PC-3 (cell line): ENCODE results near the gene ZNF780B. TPM values are rescaled to one million over a fixed set of nuclear protein-coding genes. Genes with fewer than 3 reads are reported as not detected.

ENCODE experiments used
- ATAC-seq: fragments of 200-7000 bp; cut with Tn5 transposase; 2 replicates; pipeline ENCODE4 v1.9.1; 2020; ENCODE audit warnings: mild to moderate bottlenecking, moderate library complexity
- BruUV-seq: library from RNA; stranded (reverse); fragments of 400-500 nt; replicated peaks from 2 replicates; lab custom pipeline; 2021; lab: Mats Ljungman, UMichigan
- CTCF ChIA-PET: fragments of 300-600 bp; sonication (Branson Sonifier 250); formaldehyde crosslinking; loops from one replicate; lab custom pipeline; 2022; ENCODE audit warnings: antibody characterized with exemption; lab: Charles Lee
- POLR2A ChIA-PET: fragments of 300-600 bp; sonication (Branson Sonifier 250); formaldehyde crosslinking; loops from one replicate; lab custom pipeline; 2022; ENCODE audit warnings: antibody characterized with exemption; ENCODE audit not compliant: unreplicated experiment; lab: Charles Lee
- DNase-seq: peaks from one replicate; pipeline ENCODE4 v3.0.0-alpha.2; 2015
- H2AFZ ChIP-seq: fragments of 300-600 bp; sonication (generic); 2 replicates; pipeline ENCODE4 v1.6.0; 2016; ENCODE audit warnings: antibody characterized with exemption, low read length
- H3F3A ChIP-seq: fragments of 300-600 bp; sonication (generic); one replicate; pipeline ENCODE4 v1.6.0; 2017; ENCODE audit warnings: antibody characterized with exemption, low read length, control low read depth, mild to moderate bottlenecking; ENCODE audit not compliant: unreplicated experiment
- H3K27ac ChIP-seq: fragments of 300-600 bp; sonication (generic); 2 replicates; pipeline ENCODE4 v1.5.1; 2016; ENCODE audit warnings: mild to moderate bottlenecking, low read length
- H3K27me3 ChIP-seq: fragments of 300-600 bp; sonication (generic); 2 replicates; pipeline ENCODE4 v1.6.1; 2016; ENCODE audit warnings: low read length, mixed read lengths
- H3K36me3 ChIP-seq: fragments of 300-600 bp; sonication (generic); 2 replicates; pipeline ENCODE4 v1.6.1; 2016; ENCODE audit warnings: low read depth, mixed run types, low read length, mixed read lengths
- H3K4me1 ChIP-seq: fragments of 300-600 bp; sonication (generic); 2 replicates; pipeline ENCODE4 v1.5.1; 2016; ENCODE audit warnings: low read length; ENCODE audit not compliant: insufficient read depth
- H3K4me2 ChIP-seq: fragments of 300-600 bp; sonication (generic); 2 replicates; pipeline ENCODE4 v1.6.0; 2016; ENCODE audit warnings: low read length
- H3K4me3 ChIP-seq: fragments of 300-600 bp; sonication (generic); 2 replicates; pipeline ENCODE4 v1.5.1; 2016; ENCODE audit warnings: mild to moderate bottlenecking, low read length, mixed read lengths
- H3K79me2 ChIP-seq: fragments of 300-600 bp; sonication (generic); 2 replicates; pipeline ENCODE4 v1.6.1; 2017; ENCODE audit warnings: low read length, mixed read lengths
- H3K9ac ChIP-seq: fragments of 300-600 bp; sonication (generic); 2 replicates; pipeline ENCODE4 v1.6.0; 2016; ENCODE audit warnings: mild to moderate bottlenecking, low read length
- H3K9me2 ChIP-seq: fragments of 300-600 bp; sonication (generic); replicated peaks from 2 replicates; pipeline ENCODE4 v1.6.1; 2016; ENCODE audit warnings: mixed run types, low read length, mixed read lengths
- H3K9me3 ChIP-seq: fragments of 300-600 bp; sonication (generic); 2 replicates; pipeline ENCODE4 v1.6.1; 2016; ENCODE audit warnings: low read length, mixed read lengths
- H4K20me1 ChIP-seq: fragments of 300-600 bp; sonication (generic); 2 replicates; pipeline ENCODE4 v1.6.1; 2016; ENCODE audit warnings: low read length, mixed read lengths
- EZH2 ChIP-seq: fragments of 300-600 bp; sonication (generic); IDR thresholded peaks from one replicate; pipeline ENCODE4 v1.6.1; 2017; ENCODE audit warnings: antibody characterized with exemption, mild to moderate bottlenecking, low read length; ENCODE audit not compliant: unreplicated experiment
- EZH2phosphoT487 ChIP-seq: fragments of 300-600 bp; sonication (generic); IDR thresholded peaks from 2 replicates; pipeline ENCODE4 v1.6.1; 2018; ENCODE audit warnings: mild to moderate bottlenecking, antibody characterized with exemption, low read length, borderline replicate concordance
- intact Hi-C: fragments of 100-400 bp; cut with micrococcal nuclease; formaldehyde crosslinking; loops from 2 replicates; pipeline ENCODE4 v1.9.0; 2023
- total RNA-seq: library from RNA; depleted of rRNA; stranded (reverse); fragments of >200 nt; gene quantifications from 2 replicates; pipeline ENCODE4 v1.2.3, GENCODE V29; 2014
- TF ChIP-seq, protein P1 (sequence below): fragments of 300-600 bp; sonication (generic); conservative IDR thresholded peaks from 2 replicates; pipeline ENCODE4 v1.5.1; 2017; ENCODE audit warnings: antibody characterized with exemption, low read depth, mild to moderate bottlenecking, low read length

The ZNF780B gene
- total RNA-seq, 1 experiment from 2014 or later = 7.1 TPM

DNA sequence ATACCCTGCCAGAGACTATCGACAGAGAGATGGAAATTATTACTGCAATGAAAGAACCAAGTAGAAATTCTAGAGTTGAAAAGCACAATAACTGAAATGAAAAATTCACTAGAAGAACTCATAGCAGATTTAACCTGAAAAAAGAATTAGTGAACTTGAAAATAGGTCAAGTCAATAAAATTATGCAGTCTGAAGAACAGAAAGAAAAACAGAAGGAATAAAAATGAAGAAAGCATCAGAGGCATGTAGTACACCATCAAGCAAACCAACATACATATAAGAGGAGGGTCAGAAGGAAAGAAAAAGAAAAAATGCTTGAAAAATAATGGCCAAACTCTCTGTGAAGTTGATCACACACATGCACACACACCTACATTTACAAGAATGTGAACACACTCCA, 3.6 kb upstream of the ZNF780B start:
- Histone ChIP-seq H3K9ac (no peak overlapping the region), H3K4me2 (no peak overlapping the region), H3K79me2 (peaks cover 18% of the 10 kb centered on the region), H3K36me3 (no peaks in the 10 kb centered on the region; the same call in 1 of the 2 replicates), H2AFZ (no peak overlapping the region), H3K27me3 (no peaks in the 10 kb centered on the region), H3K27ac (no peak overlapping the region), H3K9me3 (peaks cover 4% of the 10 kb centered on the region; the same call in 1 of the 2 replicates), H3K4me1 (peaks cover 3% of the 10 kb centered on the region; the same call in 1 of the 2 replicates), H4K20me1 (no peaks in the 10 kb centered on the region), H3K4me3 (no peak overlapping the region), H3K9me2 (no peaks in the 10 kb centered on the region), H3F3A (no peaks in the 10 kb centered on the region)
- intact Hi-C loops = no loop called here
- no peak for DNase-seq
- ChIA-PET POLR2A (no interaction called here), CTCF (no interaction called here)
- no peak for ATAC-seq
- BruUV-seq = no TSS peak
- TF ChIP-seq EZH2phosphoT487 (no peak), EZH2 (no peak)
- TF ChIP-seq, protein P1, sequence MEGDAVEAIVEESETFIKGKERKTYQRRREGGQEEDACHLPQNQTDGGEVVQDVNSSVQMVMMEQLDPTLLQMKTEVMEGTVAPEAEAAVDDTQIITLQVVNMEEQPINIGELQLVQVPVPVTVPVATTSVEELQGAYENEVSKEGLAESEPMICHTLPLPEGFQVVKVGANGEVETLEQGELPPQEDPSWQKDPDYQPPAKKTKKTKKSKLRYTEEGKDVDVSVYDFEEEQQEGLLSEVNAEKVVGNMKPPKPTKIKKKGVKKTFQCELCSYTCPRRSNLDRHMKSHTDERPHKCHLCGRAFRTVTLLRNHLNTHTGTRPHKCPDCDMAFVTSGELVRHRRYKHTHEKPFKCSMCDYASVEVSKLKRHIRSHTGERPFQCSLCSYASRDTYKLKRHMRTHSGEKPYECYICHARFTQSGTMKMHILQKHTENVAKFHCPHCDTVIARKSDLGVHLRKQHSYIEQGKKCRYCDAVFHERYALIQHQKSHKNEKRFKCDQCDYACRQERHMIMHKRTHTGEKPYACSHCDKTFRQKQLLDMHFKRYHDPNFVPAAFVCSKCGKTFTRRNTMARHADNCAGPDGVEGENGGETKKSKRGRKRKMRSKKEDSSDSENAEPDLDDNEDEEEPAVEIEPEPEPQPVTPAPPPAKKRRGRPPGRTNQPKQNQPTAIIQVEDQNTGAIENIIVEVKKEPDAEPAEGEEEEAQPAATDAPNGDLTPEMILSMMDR = no peak

DNA sequence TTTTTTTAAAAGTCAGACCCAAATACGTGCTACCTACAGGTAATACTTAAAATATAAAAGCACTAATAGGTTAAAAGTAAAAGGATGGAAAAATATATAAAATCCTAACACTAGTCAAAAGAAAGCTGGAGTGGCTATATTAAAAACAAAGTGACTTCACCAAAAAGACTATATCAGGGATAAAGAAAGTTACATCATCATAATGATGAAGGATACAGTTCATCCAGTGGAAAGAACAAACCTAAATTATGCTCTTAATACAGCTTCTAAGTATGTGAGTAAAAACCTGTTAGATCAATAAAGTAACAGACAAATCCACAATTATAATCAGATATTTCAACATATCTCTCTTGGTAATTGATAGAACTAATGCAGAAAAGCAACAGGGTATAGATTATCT, 1.1 kb upstream of the ZNF780B start:
- peak overlapping the region; percentile 100; the same call in 1 of the 2 replicates for H2AFZ ChIP-seq
- peaks cover 3% of the 10 kb centered on the region; the same call in 1 of the 2 replicates for H3K4me1 ChIP-seq
- no peaks in the 10 kb centered on the region for H3K9me2 ChIP-seq
- no peak overlapping the region for H3K27ac ChIP-seq
- H3K4me3 ChIP-seq = peak overlapping the region; percentile 99; the same call in 1 of the 2 replicates
- H3K9me3 ChIP-seq = peaks cover 5% of the 10 kb centered on the region; the same call in 1 of the 2 replicates
- H3K27me3 ChIP-seq = no peaks in the 10 kb centered on the region
- intact Hi-C loops = loop anchor here (2.0 kb wide), 1 partner anchor 86 kb away; the partner anchor contains the start of gene PSMC4
- H3K4me2 ChIP-seq = peak overlapping the region; percentile 99
- DNase-seq = no peak
- H4K20me1 ChIP-seq = no peaks in the 10 kb centered on the region
- H3F3A ChIP-seq = no peaks in the 10 kb centered on the region
- H3K9ac ChIP-seq = no peak overlapping the region
- ATAC-seq = no peak
- TF ChIP-seq EZH2 = no peak
- TF ChIP-seq, protein P1 = no peak
- TF ChIP-seq EZH2phosphoT487 = no peak
- ChIA-PET CTCF (no interaction called here), POLR2A (no interaction called here)
- peaks cover 42% of the 10 kb centered on the region for H3K79me2 ChIP-seq
- H3K36me3 ChIP-seq = peaks cover 8% of the 10 kb centered on the region; the same call in 1 of the 2 replicates
- no TSS peak for BruUV-seq

GRCh38 chr19:40056505-40056904, 474 bp upstream of the ZNF780B start:
- no peak overlapping the region for H3K27ac ChIP-seq
- H3K4me1 ChIP-seq = peaks cover 3% of the 10 kb centered on the region; the same call in 1 of the 2 replicates
- TSS peak; percentile 77 for BruUV-seq
- POLR2A ChIA-PET = no interaction called here
- peak overlapping the region; percentile 84 for H3K9ac ChIP-seq
- H3K9me3 ChIP-seq = peaks cover 10% of the 10 kb centered on the region; the same call in 1 of the 2 replicates
- H3F3A ChIP-seq = no peaks in the 10 kb centered on the region
- CTCF ChIA-PET = no interaction called here
- no peaks in the 10 kb centered on the region for H4K20me1 ChIP-seq
- H3K27me3 ChIP-seq = no peaks in the 10 kb centered on the region
- peak overlapping the region; percentile 99 for H3K4me2 ChIP-seq
- ATAC-seq (no peak), DNase-seq (no peak)
- H3K4me3 ChIP-seq = peak overlapping the region; percentile 99
- intact Hi-C loops = loop anchor here (2.0 kb wide), 1 partner anchor 86 kb away; the partner anchor contains the start of gene PSMC4
- H3K79me2 ChIP-seq = peaks cover 49% of the 10 kb centered on the region
- peak overlapping the region; percentile 100 for H2AFZ ChIP-seq
- TF ChIP-seq, protein P1 = no peak
- TF ChIP-seq EZH2phosphoT487 (no peak), EZH2 (no peak)
- peaks cover 8% of the 10 kb centered on the region; the same call in 1 of the 2 replicates for H3K36me3 ChIP-seq
- no peaks in the 10 kb centered on the region for H3K9me2 ChIP-seq
